Cardiac muscle cell (in vitro differentiated cells and primary cell): Measurements from ENCODE around the gene ZNF189. TPM values are rescaled to one million over a fixed set of nuclear protein-coding genes. Genes with fewer than 3 reads are reported as not detected.

Source experiments
- DNase-seq, 2 donors: peaks; one replicate each; pipeline versions ENCODE4 v3.0.0 to v3.0.0-alpha.2; 2010 to 2017; ENCODE audit warnings: low read depth in 1 of 2, low spot score in 1 of 2
- H3K27ac ChIP-seq: fragments of 200-600 bp; sonication (generic); 2 replicates; pipeline ENCODE4 v1.5.1; 2016
- H3K27me3 ChIP-seq: fragments of 200-600 bp; sonication (generic); 2 replicates; pipeline ENCODE4 v1.6.0; 2016; ENCODE audit warnings: control low read depth
- H3K36me3 ChIP-seq: fragments of 200-600 bp; sonication (generic); 2 replicates; pipeline ENCODE4 v1.5.1; 2016; ENCODE audit warnings: control low read depth
- H3K4me1 ChIP-seq: fragments of 200-600 bp; sonication (generic); 2 replicates; pipeline ENCODE4 v1.8.1; 2017; ENCODE audit warnings: low read depth, mild to moderate bottlenecking, mixed run types
- H3K4me3 ChIP-seq: fragments of 200-600 bp; sonication (generic); 2 replicates; pipeline ENCODE4 v1.5.1; 2016; ENCODE audit warnings: mild to moderate bottlenecking
- H3K9me3 ChIP-seq: fragments of 200-600 bp; sonication (generic); 2 replicates; pipeline ENCODE4 v1.5.1; 2017; ENCODE audit warnings: low read depth, mild to moderate bottlenecking, control low read depth
- polyA plus RNA-seq: library from polyadenylated mRNA; unstranded; fragments of >200 nt; fragmentation: Nextera tagmentation; extraction: Ambion mirVana; gene quantifications from 2 replicates; pipeline ENCODE4 v1.2.1, GENCODE V29; 2016
- total RNA-seq: library from RNA; depleted of rRNA; stranded (reverse); fragments of >200 nt; gene quantifications from 2 replicates; pipeline ENCODE4 v1.2.3, GENCODE V29; 2016
- TF ChIP-seq, protein P1 (sequence below): IDR thresholded peaks from 2 replicates; pipeline ENCODE4 v1.5.1; 2012; ENCODE audit warnings: low read depth, mild to moderate bottlenecking, low read length

ZNF189 gene
- total and polyA plus RNA-seq, 2 experiments from 2014 or later = 5.8 to 20.3 TPM

DNA sequence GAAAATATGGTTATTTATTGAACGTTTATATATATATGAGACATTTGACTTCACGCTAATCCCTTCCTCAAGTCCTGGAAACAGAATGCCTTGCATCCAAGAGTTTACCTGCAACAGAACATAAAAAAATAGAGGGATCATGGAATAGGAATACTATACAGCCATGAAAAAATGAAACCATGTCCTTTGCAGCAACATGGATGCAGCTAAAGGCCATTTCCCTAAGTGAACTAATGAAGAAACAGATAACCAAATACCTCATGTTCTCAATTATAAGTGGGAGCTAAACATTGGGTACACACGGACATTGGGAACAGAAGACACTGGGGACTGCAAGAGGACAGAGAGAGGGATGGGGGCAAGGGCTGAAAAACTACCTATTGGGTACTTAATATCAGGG lies 26.8 kb upstream of the ZNF189 start:
- Histone ChIP-seq H3K4me3 (no peak overlapping the region), H3K9me3 (no peaks in the 10 kb centered on the region), H3K36me3 (no peaks in the 10 kb centered on the region), H3K27me3 (no peaks in the 10 kb centered on the region), H3K27ac (no peak overlapping the region), H3K4me1 (no peaks in the 10 kb centered on the region)
- DNase-seq = no peak
- TF ChIP-seq, protein P1, sequence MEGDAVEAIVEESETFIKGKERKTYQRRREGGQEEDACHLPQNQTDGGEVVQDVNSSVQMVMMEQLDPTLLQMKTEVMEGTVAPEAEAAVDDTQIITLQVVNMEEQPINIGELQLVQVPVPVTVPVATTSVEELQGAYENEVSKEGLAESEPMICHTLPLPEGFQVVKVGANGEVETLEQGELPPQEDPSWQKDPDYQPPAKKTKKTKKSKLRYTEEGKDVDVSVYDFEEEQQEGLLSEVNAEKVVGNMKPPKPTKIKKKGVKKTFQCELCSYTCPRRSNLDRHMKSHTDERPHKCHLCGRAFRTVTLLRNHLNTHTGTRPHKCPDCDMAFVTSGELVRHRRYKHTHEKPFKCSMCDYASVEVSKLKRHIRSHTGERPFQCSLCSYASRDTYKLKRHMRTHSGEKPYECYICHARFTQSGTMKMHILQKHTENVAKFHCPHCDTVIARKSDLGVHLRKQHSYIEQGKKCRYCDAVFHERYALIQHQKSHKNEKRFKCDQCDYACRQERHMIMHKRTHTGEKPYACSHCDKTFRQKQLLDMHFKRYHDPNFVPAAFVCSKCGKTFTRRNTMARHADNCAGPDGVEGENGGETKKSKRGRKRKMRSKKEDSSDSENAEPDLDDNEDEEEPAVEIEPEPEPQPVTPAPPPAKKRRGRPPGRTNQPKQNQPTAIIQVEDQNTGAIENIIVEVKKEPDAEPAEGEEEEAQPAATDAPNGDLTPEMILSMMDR = no peak

DNA sequence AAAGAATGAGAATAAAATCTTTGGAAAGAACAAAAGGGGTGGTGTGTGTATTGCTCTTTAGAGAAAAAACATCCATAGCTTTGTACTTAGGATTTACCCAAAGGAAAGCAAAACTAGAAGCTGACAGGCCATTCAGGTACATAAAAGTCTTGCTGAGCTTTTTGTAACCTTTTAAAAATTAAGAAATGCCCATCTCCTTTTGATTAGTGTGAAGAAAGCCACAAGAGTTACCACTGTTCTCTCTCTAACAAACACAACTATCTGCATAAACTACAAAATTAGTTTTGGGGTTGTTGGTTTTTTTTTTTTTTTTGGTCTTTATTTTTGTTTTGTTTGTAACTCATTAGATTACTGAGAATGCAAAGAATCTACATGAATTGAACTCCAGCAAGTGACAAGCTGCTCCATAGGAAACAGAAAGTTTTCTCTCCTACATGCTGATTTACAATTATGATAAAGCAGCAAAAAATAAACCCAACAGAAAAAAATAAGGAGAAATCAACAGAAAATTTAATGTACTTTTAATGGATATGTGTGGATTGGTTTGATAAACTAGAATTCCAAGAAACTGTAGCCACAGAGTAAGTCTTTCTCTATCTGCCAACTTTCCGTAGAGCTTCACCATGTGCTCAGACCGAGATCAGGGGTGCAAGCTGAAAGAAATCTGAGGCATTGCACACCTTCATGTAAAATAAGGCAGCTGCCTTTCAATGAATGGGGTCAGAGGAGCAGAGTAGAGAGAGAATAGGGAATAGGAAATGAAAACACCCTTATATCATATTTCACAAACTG lies 26.1 kb upstream of the ZNF189 start:
- no peak for DNase-seq
- Histone ChIP-seq H3K4me3 (no peak overlapping the region), H3K27me3 (no peaks in the 10 kb centered on the region), H3K4me1 (no peaks in the 10 kb centered on the region), H3K36me3 (no peaks in the 10 kb centered on the region), H3K9me3 (no peaks in the 10 kb centered on the region), H3K27ac (no peak overlapping the region)
- TF ChIP-seq, protein P1 = no peak

DNA sequence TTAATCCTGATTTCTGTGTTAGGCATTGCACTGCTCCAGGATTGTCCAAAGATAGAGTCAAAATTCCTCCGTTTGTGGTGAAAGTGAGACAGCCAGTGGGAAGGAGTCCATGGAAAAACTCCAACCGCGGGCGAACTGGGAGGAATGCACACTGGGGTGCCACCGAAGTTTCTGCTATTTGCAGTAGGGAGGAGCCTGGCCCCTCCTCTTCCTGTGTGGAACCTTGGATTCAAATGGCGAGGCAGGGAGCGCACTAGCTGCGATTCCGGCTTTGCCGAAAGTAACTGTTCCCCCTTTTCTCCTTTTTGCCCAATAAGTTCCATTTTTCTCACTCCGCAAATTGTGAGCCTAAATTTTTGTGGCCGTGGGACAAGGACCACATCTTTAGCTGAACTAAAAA lies 23.1 kb upstream of the ZNF189 start:
- TF ChIP-seq, protein P1 = no peak
- no peaks in the 10 kb centered on the region for H3K4me1 ChIP-seq
- H3K4me3 ChIP-seq = no peak overlapping the region
- no peaks in the 10 kb centered on the region for H3K36me3 ChIP-seq
- H3K9me3 ChIP-seq = no peaks in the 10 kb centered on the region
- DNase-seq = peak in 1 of 2 donors; percentile 6
- H3K27me3 ChIP-seq = no peaks in the 10 kb centered on the region
- no peak overlapping the region for H3K27ac ChIP-seq

DNA sequence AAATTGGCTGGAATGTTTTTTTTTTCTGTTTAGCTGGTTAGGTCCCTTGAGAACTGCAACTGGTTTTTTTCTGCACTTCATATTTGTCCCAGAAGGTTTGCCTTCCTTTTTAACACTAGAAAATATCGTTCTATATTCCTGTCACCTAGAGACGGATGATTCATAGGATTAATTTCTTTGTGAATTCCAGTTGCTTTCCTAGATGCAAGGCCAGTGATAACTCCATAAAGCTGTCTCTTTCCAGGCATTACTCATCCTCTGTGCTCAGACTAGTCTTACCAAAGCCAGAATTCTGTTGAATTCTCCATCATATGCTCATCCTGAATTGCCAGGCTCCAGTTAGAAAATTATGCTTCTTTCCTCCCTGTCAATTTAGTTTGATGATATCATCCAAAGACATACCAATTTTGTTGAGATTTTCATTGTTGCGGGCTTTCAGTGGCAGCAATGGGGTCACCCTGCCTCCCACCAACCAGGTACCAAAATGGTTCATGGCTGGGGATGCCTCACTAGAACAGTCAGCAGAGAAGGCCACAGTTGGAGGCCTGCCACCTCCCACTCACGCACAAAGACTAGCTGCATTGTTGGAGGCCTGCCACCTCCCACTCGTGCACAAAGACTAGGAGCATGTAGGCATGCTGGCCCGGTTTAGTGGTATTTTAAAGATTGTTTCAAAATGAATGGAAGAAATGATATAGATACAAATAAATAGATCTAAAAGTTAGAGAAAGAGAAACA lies 22.4 kb upstream of the ZNF189 start:
- no peak overlapping the region for H3K27ac ChIP-seq
- H3K4me3 ChIP-seq = no peak overlapping the region
- DNase-seq = peak in 1 of 2 donors; percentile 83
- no peaks in the 10 kb centered on the region for H3K27me3 ChIP-seq
- H3K9me3 ChIP-seq = no peaks in the 10 kb centered on the region
- no peaks in the 10 kb centered on the region for H3K4me1 ChIP-seq
- TF ChIP-seq, protein P1 = no peak
- H3K36me3 ChIP-seq = no peaks in the 10 kb centered on the region

DNA sequence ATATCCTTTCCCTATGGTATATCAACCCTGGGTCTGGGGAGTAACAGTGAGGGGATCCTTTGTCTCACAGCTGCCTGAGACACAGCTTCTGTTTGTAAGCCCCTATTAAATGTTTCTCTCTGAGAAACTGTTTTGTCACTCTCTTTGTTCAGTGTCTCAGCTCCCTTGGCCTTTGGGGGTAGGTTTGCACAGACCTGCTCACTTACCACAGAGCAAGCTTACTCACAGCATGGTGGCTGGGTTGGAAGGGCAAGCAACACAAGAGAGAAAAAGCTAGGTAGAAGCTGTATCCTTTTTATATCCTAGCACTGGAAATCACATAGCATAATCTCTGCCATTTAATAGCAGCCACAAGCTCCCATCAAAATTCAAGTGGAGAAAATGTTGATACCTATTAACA lies 18.4 kb upstream of the ZNF189 start:
- Histone ChIP-seq H3K4me3 (no peak overlapping the region), H3K36me3 (no peaks in the 10 kb centered on the region), H3K27me3 (no peaks in the 10 kb centered on the region), H3K9me3 (no peaks in the 10 kb centered on the region), H3K4me1 (no peaks in the 10 kb centered on the region), H3K27ac (no peak overlapping the region)
- DNase-seq = no peak
- TF ChIP-seq, protein P1 = no peak
